Brain microvascular endothelial cell (primary cell): Measurements from ENCODE around the gene DNAJB9.

Source experiments
- DNase-seq: peaks from one replicate; pipeline ENCODE4 v3.0.0-alpha.2; 2020
- H3K27ac ChIP-seq: fragments of 250-450 bp; sonication (Bioruptor Pico); 2 replicates; pipeline ENCODE4 v1.5.1; 2020; ENCODE audit warnings: mild to moderate bottlenecking, moderate library complexity
- H3K27me3 ChIP-seq: fragments of 250-450 bp; sonication (Bioruptor Pico); replicated peaks from 2 replicates; pipeline ENCODE4 v1.5.1; 2020; ENCODE audit warnings: mild to moderate bottlenecking
- H3K36me3 ChIP-seq: fragments of 250-450 bp; sonication (Bioruptor Pico); replicated peaks from 2 replicates; pipeline ENCODE4 v1.5.1; 2020; ENCODE audit warnings: mild to moderate bottlenecking
- H3K4me3 ChIP-seq: 2 replicates; pipeline ENCODE4 v1.5.1; 2011; ENCODE audit warnings: low read depth, mild to moderate bottlenecking, control low read depth, low read length, moderate library complexity
- CTCF ChIP-seq: IDR thresholded peaks from 2 replicates; pipeline ENCODE4 v1.5.1; 2011; ENCODE audit warnings: low read depth, mild to moderate bottlenecking, moderate library complexity, low read length, control low read depth, inconsistent platforms; ENCODE audit errors: missing control alignments
- in situ Hi-C: cut with HindIII; loops from 2 replicates; pipeline ENCODE4 v1.10.0; 2017; ENCODE audit warnings: low sequenced_read_pairs, low pct_ligation_motif_present

DNAJB9 gene

GRCh38 chr7:108589199-108589598 lies 19.5 kb downstream of the DNAJB9 start:
- no peak for TF ChIP-seq CTCF
- Histone ChIP-seq H3K36me3 (no peaks in the 10 kb centered on the region), H3K27me3 (peaks cover 2% of the 10 kb centered on the region), H3K27ac (no peak overlapping the region), H3K4me3 (no peak overlapping the region)
- in situ Hi-C loops = no loop called here
- no peak for DNase-seq

GRCh38 chr7:108589874-108590273 lies 20.2 kb downstream of the DNAJB9 start:
- DNase-seq = no peak
- no peak for TF ChIP-seq CTCF
- H3K27ac ChIP-seq = no peak overlapping the region
- in situ Hi-C loops = no loop called here
- H3K27me3 ChIP-seq = peaks cover 2% of the 10 kb centered on the region
- H3K4me3 ChIP-seq = no peak overlapping the region
- H3K36me3 ChIP-seq = no peaks in the 10 kb centered on the region

- no peak for TF ChIP-seq CTCF
- in situ Hi-C loops = no loop called here
- Histone ChIP-seq H3K27me3 (peaks cover 2% of the 10 kb centered on the region), H3K27ac (no peak overlapping the region), H3K36me3 (no peaks in the 10 kb centered on the region), H3K4me3 (no peak overlapping the region)
- DNase-seq = no peak
Measured at GRCh38 chr7:108590606-108591005, 20.9 kb downstream of the DNAJB9 start.

- Histone ChIP-seq H3K36me3 (no peaks in the 10 kb centered on the region), H3K27me3 (no peaks in the 10 kb centered on the region), H3K4me3 (no peak overlapping the region), H3K27ac (no peak overlapping the region)
- no peak for DNase-seq
- peak; percentile 52 for TF ChIP-seq CTCF
- in situ Hi-C loops = no loop called here
Measured at GRCh38 chr7:108592646-108593201, 23.1 kb downstream of the DNAJB9 start.

- Histone ChIP-seq H3K27ac (no peak overlapping the region), H3K36me3 (no peaks in the 10 kb centered on the region), H3K27me3 (peaks cover 2% of the 10 kb centered on the region), H3K4me3 (no peak overlapping the region)
- DNase-seq = no peak
- in situ Hi-C loops = no loop called here
- TF ChIP-seq CTCF = no peak
Measured at GRCh38 chr7:108596560-108596959, 26.9 kb downstream of the DNAJB9 start.

GRCh38 chr7:108598153-108598552 lies 28.5 kb downstream of the DNAJB9 start:
- in situ Hi-C loops = no loop called here
- Histone ChIP-seq H3K4me3 (no peak overlapping the region), H3K27me3 (peaks cover 2% of the 10 kb centered on the region), H3K36me3 (no peaks in the 10 kb centered on the region), H3K27ac (no peak overlapping the region)
- no peak for TF ChIP-seq CTCF
- no peak for DNase-seq
